Transverse colon (tissue), 4 donors: ENCODE results near the gene RAB11FIP5. TPM values are rescaled to one million over a fixed set of nuclear protein-coding genes. Genes with fewer than 3 reads are reported as not detected.

Experiments
- DNase-seq: peaks from one replicate; pipeline ENCODE4 v3.0.0-alpha.2; 2019
- H3K27ac ChIP-seq, 4 donors: fragments of 200-600 bp; sonication (generic); 2 replicates each; pipeline ENCODE4 v1.5.1; 2016 to 2018; ENCODE audit warnings: inconsistent platforms in 4 of 4
- H3K27me3 ChIP-seq: fragments of 200-600 bp; sonication (generic); 2 replicates; pipeline ENCODE4 v1.5.1; 2017; ENCODE audit warnings: inconsistent platforms
- H3K36me3 ChIP-seq, 4 donors: fragments of 200-600 bp; sonication (generic); 2 replicates each; pipeline ENCODE4 v1.5.1; 2017 to 2019; ENCODE audit warnings: inconsistent platforms in 4 of 4
- H3K4me1 ChIP-seq, 4 donors: fragments of 200-600 bp; sonication (generic); 2 replicates each; pipeline ENCODE4 v1.5.1; 2017 to 2020; ENCODE audit warnings: inconsistent platforms in 4 of 4
- H3K4me3 ChIP-seq, 4 donors: fragments of 200-600 bp; sonication (generic); 1 replicate in 1 of 4; 2 replicates in 3 of 4; pipeline versions ENCODE4 v1.5.1 to v1.6.1; 2017 to 2019; ENCODE audit warnings: inconsistent platforms in 4 of 4
- H3K9me3 ChIP-seq, 2 donors: fragments of 200-600 bp; sonication (generic); 2 replicates each; pipeline ENCODE4 v1.5.1; 2017 to 2019; ENCODE audit warnings: inconsistent platforms in 2 of 2
- CTCF ChIP-seq, 5 experiments: fragments of 200-600 bp in 3 of 5; fragments of 450-650 bp in 2 of 5; sonication (generic) in 3 of 5; IDR thresholded peaks; 1 replicate in 2 of 5; 2 replicates in 3 of 5; pipeline ENCODE4 v1.5.1; 2016 to 2017; ENCODE audit warnings: antibody characterized with exemption in 5 of 5, inconsistent platforms in 3 of 5, mild to moderate bottlenecking in 2 of 5, moderate library complexity in 1 of 5
- EP300 ChIP-seq: sonication (generic); formaldehyde crosslinking; IDR thresholded peaks from one replicate; pipeline ENCODE4 v1.6.1; 2017; ENCODE audit warnings: antibody characterized with exemption, low read depth
- POLR2A ChIP-seq: fragments of 450-650 bp; IDR thresholded peaks from one replicate; pipeline ENCODE4 v1.6.1; 2016; ENCODE audit warnings: antibody characterized with exemption, mild to moderate bottlenecking, moderate library complexity
- POLR2AphosphoS5 ChIP-seq, 3 donors: sonication (generic); formaldehyde crosslinking; IDR thresholded peaks; one replicate each; pipeline ENCODE4 v1.6.1; 2016; ENCODE audit warnings: antibody characterized with exemption in 3 of 3
- WGBS, 2 donors: methylation state at CpG; one replicate each; pipeline ENCODE4 v1.1.5; 2018; ENCODE audit warnings: low coverage in 1 of 2; 5-methylcytosine and 5-hydroxymethylcytosine counted together
- in situ Hi-C, 4 donors: fragments of 200-750 bp; cut with MboI; loops; one replicate each; pipeline versions ENCODE4 v1.15.0 to v1.15.1; 2017; ENCODE audit warnings: low sequenced_read_pairs in 3 of 4, low pct_ligation_motif_present in 1 of 4, low pct_unique_long_range_greater_than_20kb in 1 of 4
- intact Hi-C: fragments of 100-400 bp; cut with DNase I; formaldehyde crosslinking; loops from one replicate; pipeline ENCODE4 v1.15.1; 2023; ENCODE audit warnings: low total_unique reads
- total RNA-seq, 4 donors: library from RNA; depleted of rRNA; stranded (reverse); fragments of >200 nt; gene quantifications; one replicate each; pipeline ENCODE4 v1.1.0, GENCODE V29; 2016

Gene RAB11FIP5
- total RNA-seq, 4 donors from 2014 or later: 22.7 to 31.0 (median 26.9) TPM

GRCh38 chr2:73103018-73103542 lies 9.7 kb downstream of the RAB11FIP5 start:
- H3K27ac ChIP-seq: no peak overlapping the region
- intact Hi-C loops: no loop called here
- no peak for DNase-seq
- TF ChIP-seq POLR2AphosphoS5 (IDR thresholded peaks at IDR 0.05) (no peak), EP300 (no peak), POLR2A (no peak)
- H3K9me3 ChIP-seq: no peaks in the 10 kb centered on the region
- no peak overlapping the region for H3K4me3 ChIP-seq
- no peaks in the 10 kb centered on the region for H3K27me3 ChIP-seq
- in situ Hi-C loops: loop anchor here in 1 of 4 donors (10.0 kb wide), 1 partner anchor 52 kb away; no protein-coding TSS in a partner anchor
- peaks cover 2 to 25% (median 6%) of the 10 kb centered on the region in 4 donors for H3K4me1 ChIP-seq
- H3K36me3 ChIP-seq: no peaks in the 10 kb centered on the region
- 63% methylated on average over 2 of the region's 2 CpGs; no CpG with 5 or more reads in 1 of the 2 donors for WGBS, 2 donors

- intact Hi-C loops (no loop called here), in situ Hi-C loops (loop anchor here in 1 of 4 donors (10.0 kb wide), 1 partner anchor 53 kb away; no protein-coding TSS in a partner anchor)
- Histone ChIP-seq H3K36me3 (no peaks in the 10 kb centered on the region), H3K27me3 (no peaks in the 10 kb centered on the region), H3K9me3 (no peaks in the 10 kb centered on the region), H3K27ac (no peak overlapping the region), H3K4me1 (peaks cover 0 to 17% (median 0%) of the 10 kb centered on the region in 4 donors), H3K4me3 (no peak overlapping the region)
- TF ChIP-seq POLR2AphosphoS5 (IDR thresholded peaks at IDR 0.05) (no peak), POLR2A (no peak), EP300 (no peak), CTCF (IDR thresholded peaks at IDR 0.05) (no peak)
- no peak for DNase-seq
- 84 to 93% methylated on average over 3 to 12 of the region's 12 CpGs for WGBS, 2 donors
These were observed 11.0 kb downstream of the RAB11FIP5 start for GRCh38 chr2:73101626-73102256.

GRCh38 chr2:73100956-73101355 lies 11.8 kb downstream of the RAB11FIP5 start:
- no peak overlapping the region for H3K27ac ChIP-seq
- H3K4me1 ChIP-seq: peaks cover 0 to 17% (median 0%) of the 10 kb centered on the region in 4 donors
- H3K27me3 ChIP-seq: no peaks in the 10 kb centered on the region
- no peak for DNase-seq
- TF ChIP-seq POLR2AphosphoS5 (IDR thresholded peaks at IDR 0.05) (no peak), POLR2A (no peak), CTCF (IDR thresholded peaks at IDR 0.05) (no peak), EP300 (no peak)
- H3K4me3 ChIP-seq: no peak overlapping the region
- in situ Hi-C loops: loop anchor here in 1 of 4 donors (10.0 kb wide), 1 partner anchor 54 kb away; no protein-coding TSS in a partner anchor
- intact Hi-C loops: no loop called here
- H3K36me3 ChIP-seq: no peaks in the 10 kb centered on the region
- no peaks in the 10 kb centered on the region for H3K9me3 ChIP-seq
- WGBS, 2 donors: 90 to 100% methylated on average over 3 to 4 of the region's 4 CpGs

GRCh38 chr2:73099486-73099885 lies 13.3 kb downstream of the RAB11FIP5 start:
- 100% methylated on average over 2 of the region's 3 CpGs; no CpG with 5 or more reads in 1 of the 2 donors for WGBS, 2 donors
- Histone ChIP-seq H3K36me3 (no peaks in the 10 kb centered on the region), H3K9me3 (no peaks in the 10 kb centered on the region), H3K4me3 (no peak overlapping the region), H3K4me1 (peaks cover 0 to 17% (median 0%) of the 10 kb centered on the region in 4 donors), H3K27ac (no peak overlapping the region), H3K27me3 (no peaks in the 10 kb centered on the region)
- in situ Hi-C loops (no loop called here), intact Hi-C loops (no loop called here)
- TF ChIP-seq EP300: no peak
- TF ChIP-seq POLR2AphosphoS5 (IDR thresholded peaks at IDR 0.05): no peak
- no peak for TF ChIP-seq CTCF (IDR thresholded peaks at IDR 0.05)
- no peak for TF ChIP-seq POLR2A
- no peak for DNase-seq
